ENCODE results near the gene LYAR. TPM values are rescaled to one million over a fixed set of nuclear protein-coding genes. Genes with fewer than 3 reads are reported as not detected.

LYAR gene
- total RNA-seq, 6 experiments from 2014 or later: 11.9 to 19.3 (median 15.7) TPM

- TF ChIP-seq CTCF (IDR thresholded peaks at IDR 0.05): no peak
- H3K4me1 Mint-ChIP-seq (ENCODE audit: low read depth): peaks cover 20% of the 10 kb centered on the region
- peaks cover 20% of the 10 kb centered on the region for H3K36me3 Mint-ChIP-seq (ENCODE audit: low read depth)
- no peaks in the 10 kb centered on the region for H3K9me3 Mint-ChIP-seq
- H3K27ac Mint-ChIP-seq: no peak overlapping the region
- DNase-seq: no peak
- no peak overlapping the region for H3K4me3 Mint-ChIP-seq
- no peaks in the 10 kb centered on the region for H3K27me3 Mint-ChIP-seq (ENCODE audit: insufficient read depth)
These were observed 21.2 kb upstream of the LYAR start for GRCh38 chr4:4311193-4311592.

GRCh38 chr4:4308800-4309441 lies 19.0 kb upstream of the LYAR start:
- Mint-ChIP-seq H3K9me3 (no peaks in the 10 kb centered on the region), H3K36me3 (ENCODE audit: low read depth) (peaks cover 21% of the 10 kb centered on the region), H3K4me1 (ENCODE audit: low read depth) (peaks cover 20% of the 10 kb centered on the region), H3K4me3 (peak overlapping the region; percentile 36), H3K27me3 (ENCODE audit: insufficient read depth) (no peaks in the 10 kb centered on the region), H3K27ac (peak overlapping the region; percentile 83)
- TF ChIP-seq CTCF (IDR thresholded peaks at IDR 0.05): no peak
- peak; percentile 89 for DNase-seq

GRCh38 chr4:4306920-4307319 lies 17.0 kb upstream of the LYAR start:
- Mint-ChIP-seq H3K27me3 (ENCODE audit: insufficient read depth) (no peaks in the 10 kb centered on the region), H3K9me3 (no peaks in the 10 kb centered on the region), H3K36me3 (ENCODE audit: low read depth) (peaks cover 32% of the 10 kb centered on the region), H3K27ac (no peak overlapping the region), H3K4me1 (ENCODE audit: low read depth) (peaks cover 20% of the 10 kb centered on the region), H3K4me3 (no peak overlapping the region)
- no peak for TF ChIP-seq CTCF (IDR thresholded peaks at IDR 0.05)
- DNase-seq: no peak

GRCh38 chr4:4302416-4302815 lies 12.5 kb upstream of the LYAR start:
- DNase-seq: no peak
- no peaks in the 10 kb centered on the region for H3K9me3 Mint-ChIP-seq
- H3K4me1 Mint-ChIP-seq (ENCODE audit: low read depth): no peaks in the 10 kb centered on the region
- no peak overlapping the region for H3K27ac Mint-ChIP-seq
- H3K36me3 Mint-ChIP-seq (ENCODE audit: low read depth): peaks cover 24% of the 10 kb centered on the region
- no peak overlapping the region for H3K4me3 Mint-ChIP-seq
- no peaks in the 10 kb centered on the region for H3K27me3 Mint-ChIP-seq (ENCODE audit: insufficient read depth)
- no peak for TF ChIP-seq CTCF (IDR thresholded peaks at IDR 0.05)

DNA sequence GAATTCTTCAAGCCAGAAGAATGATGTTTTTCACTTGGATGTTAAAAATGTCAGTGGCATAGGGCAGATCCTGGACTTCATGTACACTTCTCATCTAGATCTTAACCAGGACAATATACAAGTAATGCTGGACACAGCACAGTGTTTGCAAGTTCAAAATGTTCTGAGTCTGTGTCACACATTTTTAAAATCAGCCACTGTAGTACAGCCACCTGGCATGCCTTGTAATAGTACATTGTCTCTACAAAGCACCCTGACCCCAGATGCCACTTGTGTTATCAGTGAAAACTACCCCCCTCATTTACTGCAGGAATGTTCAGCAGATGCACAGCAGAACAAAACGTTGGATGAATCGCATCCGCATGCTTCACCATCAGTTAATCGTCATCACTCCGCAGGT lies 12.0 kb upstream of the LYAR start:
- H3K9me3 Mint-ChIP-seq: no peaks in the 10 kb centered on the region
- no peak overlapping the region for H3K27ac Mint-ChIP-seq
- H3K27me3 Mint-ChIP-seq (ENCODE audit: insufficient read depth): no peaks in the 10 kb centered on the region
- no peaks in the 10 kb centered on the region for H3K4me1 Mint-ChIP-seq (ENCODE audit: low read depth)
- H3K4me3 Mint-ChIP-seq: no peak overlapping the region
- no peak for DNase-seq
- H3K36me3 Mint-ChIP-seq (ENCODE audit: low read depth): peaks cover 20% of the 10 kb centered on the region
- no peak for TF ChIP-seq CTCF (IDR thresholded peaks at IDR 0.05)

Measured in HFFc6 (cell line).